ENCODE results near the gene LRRC46.

DNA sequence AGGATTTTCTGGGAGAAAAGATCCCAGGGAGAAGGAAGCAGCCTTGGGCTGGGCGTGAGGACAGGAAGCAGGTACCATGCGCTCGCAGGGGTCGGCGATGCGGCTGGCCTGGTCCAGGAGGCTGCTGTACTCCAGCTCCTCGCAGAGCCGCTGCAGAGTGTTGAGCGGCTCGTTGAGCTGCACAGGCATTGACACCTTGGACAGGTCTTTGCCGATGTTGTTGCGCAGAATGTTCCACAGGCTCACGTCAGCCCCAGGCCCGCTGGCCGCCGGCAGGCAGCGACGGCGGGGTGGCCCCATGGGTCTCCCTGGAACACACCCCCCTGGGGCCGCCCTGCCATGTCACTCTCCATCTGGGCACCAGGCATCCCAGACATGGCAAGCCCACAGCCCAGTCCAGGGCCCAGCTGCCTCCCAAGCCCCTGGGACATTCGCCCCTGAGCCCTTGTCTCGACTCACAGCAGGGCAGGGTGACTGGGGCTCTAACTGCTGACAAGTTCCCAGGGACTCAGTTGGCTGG, 17.9 kb upstream of the LRRC46 start:
- TF ChIP-seq, protein P1, sequence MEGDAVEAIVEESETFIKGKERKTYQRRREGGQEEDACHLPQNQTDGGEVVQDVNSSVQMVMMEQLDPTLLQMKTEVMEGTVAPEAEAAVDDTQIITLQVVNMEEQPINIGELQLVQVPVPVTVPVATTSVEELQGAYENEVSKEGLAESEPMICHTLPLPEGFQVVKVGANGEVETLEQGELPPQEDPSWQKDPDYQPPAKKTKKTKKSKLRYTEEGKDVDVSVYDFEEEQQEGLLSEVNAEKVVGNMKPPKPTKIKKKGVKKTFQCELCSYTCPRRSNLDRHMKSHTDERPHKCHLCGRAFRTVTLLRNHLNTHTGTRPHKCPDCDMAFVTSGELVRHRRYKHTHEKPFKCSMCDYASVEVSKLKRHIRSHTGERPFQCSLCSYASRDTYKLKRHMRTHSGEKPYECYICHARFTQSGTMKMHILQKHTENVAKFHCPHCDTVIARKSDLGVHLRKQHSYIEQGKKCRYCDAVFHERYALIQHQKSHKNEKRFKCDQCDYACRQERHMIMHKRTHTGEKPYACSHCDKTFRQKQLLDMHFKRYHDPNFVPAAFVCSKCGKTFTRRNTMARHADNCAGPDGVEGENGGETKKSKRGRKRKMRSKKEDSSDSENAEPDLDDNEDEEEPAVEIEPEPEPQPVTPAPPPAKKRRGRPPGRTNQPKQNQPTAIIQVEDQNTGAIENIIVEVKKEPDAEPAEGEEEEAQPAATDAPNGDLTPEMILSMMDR (IDR thresholded peaks at IDR 0.05; ENCODE audit: low read length), result no peak
- no peak for TF ChIP-seq EZH2 (IDR thresholded peaks at IDR 0.05; ENCODE audit: borderline replicate concordance, low read length)
